ENCODE results near the gene ARL2. TPM values are rescaled to one million over a fixed set of nuclear protein-coding genes. Genes with fewer than 3 reads are reported as not detected.
"Not testable (repeated sequence)": the region's sequence is repeated elsewhere in the genome, so short reads cannot be mapped to it uniquely, and the experiment has no call there.

ARL2 gene
- total RNA-seq, 1 experiment from 2014 or later = 171 TPM

DNA sequence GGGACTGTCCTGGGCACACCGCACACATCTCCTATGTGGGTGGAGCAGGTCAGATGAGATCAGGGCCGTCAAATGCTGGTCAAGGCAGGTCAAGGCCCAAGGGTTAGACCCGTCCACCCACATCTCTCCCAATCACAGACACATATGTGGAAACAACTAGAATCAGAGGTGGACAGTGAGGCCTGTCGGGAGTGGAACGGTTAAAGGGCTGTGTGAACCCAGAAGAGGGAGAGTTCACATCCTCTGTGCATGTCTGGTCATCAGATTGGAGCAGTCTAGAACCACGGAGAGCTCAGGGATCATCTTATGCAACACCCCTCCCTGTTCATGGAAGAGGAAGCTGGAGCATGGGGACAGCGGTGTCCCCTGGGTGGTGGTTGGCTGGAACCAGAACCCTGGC lies 5.9 kb downstream of the ARL2 start:
- H3K4me1 Mint-ChIP-seq = peaks cover 11% of the 10 kb centered on the region
- no peak overlapping the region for H3K4me3 Mint-ChIP-seq
- H3K36me3 Mint-ChIP-seq = peaks cover 45% of the 10 kb centered on the region
- TF ChIP-seq ELF4 (CRISPR knock-in tag; IDR thresholded peaks at IDR 0.05; ENCODE audit: low read depth) (no peak), GABPB1 (CRISPR knock-in tag; IDR thresholded peaks at IDR 0.05) (peak; percentile 35; the same call in 1 of the 2 replicates)
- no peaks in the 10 kb centered on the region for H3K9me3 Mint-ChIP-seq
- CTCF ChIA-PET = no interaction called here
- POLR2A ChIA-PET = no interaction called here
- DNase-seq (ENCODE audit: low spot score) (no peak), ATAC-seq (no peak)
- no peak overlapping the region for H3K27ac Mint-ChIP-seq
- H3K27me3 Mint-ChIP-seq (ENCODE audit: low read depth) = no peaks in the 10 kb centered on the region

DNA sequence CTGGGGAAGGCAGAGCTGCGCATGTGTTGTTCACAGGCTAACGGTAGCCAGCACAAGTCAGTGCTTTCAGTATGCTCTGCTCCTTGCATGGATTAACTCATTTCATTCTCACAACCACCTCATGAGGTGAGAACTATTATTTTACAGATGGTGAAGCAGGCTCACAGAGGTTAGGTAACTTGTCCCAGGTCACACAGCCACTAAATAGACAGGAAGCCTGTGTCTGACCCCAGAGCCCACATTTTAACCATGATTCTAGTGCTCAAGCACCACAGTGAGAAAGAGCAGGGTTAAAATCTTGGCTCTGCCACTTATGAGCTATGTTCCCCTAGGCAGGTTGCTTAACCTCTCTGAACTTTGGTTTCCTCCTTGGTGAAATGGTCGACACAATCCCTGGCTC lies 7.0 kb downstream of the ARL2 start:
- no peak for ATAC-seq
- no peak overlapping the region for H3K4me3 Mint-ChIP-seq
- ChIA-PET CTCF (no interaction called here), POLR2A (no interaction called here)
- H3K27me3 Mint-ChIP-seq (ENCODE audit: low read depth) = no peaks in the 10 kb centered on the region
- H3K9me3 Mint-ChIP-seq = no peaks in the 10 kb centered on the region
- TF ChIP-seq MYBL2 (CRISPR knock-in tag; IDR thresholded peaks at IDR 0.05) (no peak), ZBTB21 (CRISPR knock-in tag; IDR thresholded peaks at IDR 0.05; ENCODE audit: borderline replicate concordance) (no peak), EMX1 (CRISPR knock-in tag; IDR thresholded peaks at IDR 0.05) (no peak), KAT7 (CRISPR knock-in tag; IDR thresholded peaks at IDR 0.05; ENCODE audit: borderline replicate concordance) (no peak), RELA (CRISPR knock-in tag; IDR thresholded peaks at IDR 0.05; ENCODE audit: borderline replicate concordance) (no peak), TEAD4 (CRISPR knock-in tag; IDR thresholded peaks at IDR 0.05) (no peak), NFATC4 (CRISPR knock-in tag; IDR thresholded peaks at IDR 0.05) (no peak), ETV6 (CRISPR knock-in tag; IDR thresholded peaks at IDR 0.05) (no peak), MXD4 (CRISPR knock-in tag; IDR thresholded peaks at IDR 0.05; ENCODE audit: borderline replicate concordance) (no peak)
- TF ChIP-seq, protein P1, sequence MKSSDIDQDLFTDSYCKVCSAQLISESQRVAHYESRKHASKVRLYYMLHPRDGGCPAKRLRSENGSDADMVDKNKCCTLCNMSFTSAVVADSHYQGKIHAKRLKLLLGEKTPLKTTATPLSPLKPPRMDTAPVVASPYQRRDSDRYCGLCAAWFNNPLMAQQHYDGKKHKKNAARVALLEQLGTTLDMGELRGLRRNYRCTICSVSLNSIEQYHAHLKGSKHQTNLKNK (CRISPR knock-in tag; IDR thresholded peaks at IDR 0.05) = no peak
- TF ChIP-seq, protein P2, sequence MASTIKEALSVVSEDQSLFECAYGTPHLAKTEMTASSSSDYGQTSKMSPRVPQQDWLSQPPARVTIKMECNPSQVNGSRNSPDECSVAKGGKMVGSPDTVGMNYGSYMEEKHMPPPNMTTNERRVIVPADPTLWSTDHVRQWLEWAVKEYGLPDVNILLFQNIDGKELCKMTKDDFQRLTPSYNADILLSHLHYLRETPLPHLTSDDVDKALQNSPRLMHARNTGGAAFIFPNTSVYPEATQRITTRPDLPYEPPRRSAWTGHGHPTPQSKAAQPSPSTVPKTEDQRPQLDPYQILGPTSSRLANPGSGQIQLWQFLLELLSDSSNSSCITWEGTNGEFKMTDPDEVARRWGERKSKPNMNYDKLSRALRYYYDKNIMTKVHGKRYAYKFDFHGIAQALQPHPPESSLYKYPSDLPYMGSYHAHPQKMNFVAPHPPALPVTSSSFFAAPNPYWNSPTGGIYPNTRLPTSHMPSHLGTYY (CRISPR knock-in tag; IDR thresholded peaks at IDR 0.05) = no peak
- TF ChIP-seq, protein P3, sequence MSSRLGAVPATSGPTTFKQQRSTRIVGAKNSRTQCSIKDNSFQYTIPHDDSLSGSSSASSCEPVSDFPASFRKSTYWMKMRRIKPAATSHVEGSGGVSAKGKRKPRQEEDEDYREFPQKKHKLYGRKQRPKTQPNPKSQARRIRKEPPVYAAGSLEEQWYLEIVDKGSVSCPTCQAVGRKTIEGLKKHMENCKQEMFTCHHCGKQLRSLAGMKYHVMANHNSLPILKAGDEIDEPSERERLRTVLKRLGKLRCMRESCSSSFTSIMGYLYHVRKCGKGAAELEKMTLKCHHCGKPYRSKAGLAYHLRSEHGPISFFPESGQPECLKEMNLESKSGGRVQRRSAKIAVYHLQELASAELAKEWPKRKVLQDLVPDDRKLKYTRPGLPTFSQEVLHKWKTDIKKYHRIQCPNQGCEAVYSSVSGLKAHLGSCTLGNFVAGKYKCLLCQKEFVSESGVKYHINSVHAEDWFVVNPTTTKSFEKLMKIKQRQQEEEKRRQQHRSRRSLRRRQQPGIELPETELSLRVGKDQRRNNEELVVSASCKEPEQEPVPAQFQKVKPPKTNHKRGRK (CRISPR knock-in tag; IDR thresholded peaks at IDR 0.05; ENCODE audit: borderline replicate concordance) = no peak
- TF ChIP-seq, protein P4, sequence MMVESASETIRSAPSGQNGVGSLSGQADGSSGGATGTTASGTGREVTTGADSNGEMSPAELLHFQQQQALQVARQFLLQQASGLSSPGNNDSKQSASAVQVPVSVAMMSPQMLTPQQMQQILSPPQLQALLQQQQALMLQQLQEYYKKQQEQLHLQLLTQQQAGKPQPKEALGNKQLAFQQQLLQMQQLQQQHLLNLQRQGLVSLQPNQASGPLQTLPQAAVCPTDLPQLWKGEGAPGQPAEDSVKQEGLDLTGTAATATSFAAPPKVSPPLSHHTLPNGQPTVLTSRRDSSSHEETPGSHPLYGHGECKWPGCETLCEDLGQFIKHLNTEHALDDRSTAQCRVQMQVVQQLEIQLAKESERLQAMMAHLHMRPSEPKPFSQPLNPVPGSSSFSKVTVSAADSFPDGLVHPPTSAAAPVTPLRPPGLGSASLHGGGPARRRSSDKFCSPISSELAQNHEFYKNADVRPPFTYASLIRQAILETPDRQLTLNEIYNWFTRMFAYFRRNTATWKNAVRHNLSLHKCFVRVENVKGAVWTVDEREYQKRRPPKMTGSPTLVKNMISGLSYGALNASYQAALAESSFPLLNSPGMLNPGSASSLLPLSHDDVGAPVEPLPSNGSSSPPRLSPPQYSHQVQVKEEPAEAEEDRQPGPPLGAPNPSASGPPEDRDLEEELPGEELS (CRISPR knock-in tag; IDR thresholded peaks at IDR 0.05) = no peak
- H3K4me1 Mint-ChIP-seq = peaks cover 8% of the 10 kb centered on the region
- H3K36me3 Mint-ChIP-seq = peaks cover 45% of the 10 kb centered on the region
- H3K27ac Mint-ChIP-seq = no peak overlapping the region
- DNase-seq (ENCODE audit: low spot score) = no peak

DNA sequence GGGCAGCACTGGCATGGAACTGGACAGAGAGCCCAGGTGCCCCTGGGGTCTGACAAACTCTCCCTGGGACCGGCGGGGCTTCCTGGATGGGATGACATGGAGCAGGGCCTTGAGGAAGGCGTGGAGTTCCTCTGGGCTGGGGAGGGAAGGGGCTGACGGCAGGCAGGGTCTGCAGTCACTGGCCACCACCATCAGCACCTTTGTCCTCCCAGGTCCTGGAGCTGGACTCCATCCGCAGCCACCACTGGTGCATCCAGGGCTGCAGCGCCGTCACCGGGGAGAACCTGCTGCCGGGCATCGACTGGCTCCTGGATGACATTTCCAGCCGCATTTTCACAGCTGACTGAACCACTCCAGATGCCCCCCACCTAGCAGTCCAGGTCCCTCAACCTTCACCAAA lies 7.5 kb downstream of the ARL2 start:
- Mint-ChIP-seq H3K27ac (no peak overlapping the region), H3K4me1 (peaks cover 5% of the 10 kb centered on the region), H3K27me3 (ENCODE audit: low read depth) (peaks cover 3% of the 10 kb centered on the region; the same call in 1 of the 2 replicates), H3K4me3 (no peak overlapping the region), H3K36me3 (peaks cover 42% of the 10 kb centered on the region), H3K9me3 (no peaks in the 10 kb centered on the region)
- ATAC-seq = no peak
- ChIA-PET POLR2A (no interaction called here), CTCF (no interaction called here)
- DNase-seq (ENCODE audit: low spot score) = no peak
- TF ChIP-seq SMAD3 (CRISPR knock-in tag; IDR thresholded peaks at IDR 0.05; ENCODE audit: borderline replicate concordance) = no peak
- TF ChIP-seq, protein P5, sequence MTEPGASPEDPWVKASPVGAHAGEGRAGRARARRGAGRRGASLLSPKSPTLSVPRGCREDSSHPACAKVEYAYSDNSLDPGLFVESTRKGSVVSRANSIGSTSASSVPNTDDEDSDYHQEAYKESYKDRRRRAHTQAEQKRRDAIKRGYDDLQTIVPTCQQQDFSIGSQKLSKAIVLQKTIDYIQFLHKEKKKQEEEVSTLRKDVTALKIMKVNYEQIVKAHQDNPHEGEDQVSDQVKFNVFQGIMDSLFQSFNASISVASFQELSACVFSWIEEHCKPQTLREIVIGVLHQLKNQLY (CRISPR knock-in tag; IDR thresholded peaks at IDR 0.05) = no peak
- TF ChIP-seq, protein P2 (CRISPR knock-in tag; IDR thresholded peaks at IDR 0.05) = no peak

DNA sequence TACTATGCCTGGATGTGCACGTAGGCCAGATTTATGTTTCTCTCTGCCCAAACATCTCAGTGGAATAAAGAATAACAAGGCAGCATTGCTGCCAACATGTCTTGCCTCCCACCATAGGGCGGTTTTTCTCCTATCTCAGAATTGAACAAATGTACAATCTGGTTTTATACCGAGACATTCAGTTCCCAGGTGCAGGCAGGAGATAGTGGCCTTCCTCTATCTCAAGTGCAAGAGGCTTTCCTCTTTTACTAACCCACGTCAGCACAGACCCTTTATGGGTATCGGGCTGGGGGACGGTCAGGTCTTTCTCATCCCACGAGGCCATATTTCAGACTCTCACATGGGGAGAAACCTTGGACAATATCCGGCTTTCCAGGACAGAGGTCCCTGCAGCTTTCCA lies 9.5 kb downstream of the ARL2 start:
- ATAC-seq; POLR2A ChIA-PET; H3K27ac Mint-ChIP-seq; H3K4me1 Mint-ChIP-seq; DNase-seq (ENCODE audit: low spot score); H3K4me3 Mint-ChIP-seq; H3K27me3 Mint-ChIP-seq (ENCODE audit: low read depth); H3K9me3 Mint-ChIP-seq: not testable (repeated sequence)
- CTCF ChIA-PET = interaction anchor here (0.7 kb wide), 1 partner anchor 232 kb away, joined by 3 read pairs; no protein-coding TSS in a partner anchor
- H3K36me3 Mint-ChIP-seq = peaks cover 23% of the 10 kb centered on the region

All from WTC11 (cell line).